GM18526 (cell line): ENCODE measurements around the gene TSNAXIP1.

ENCODE experiments used
- POLR2A ChIP-seq: IDR thresholded peaks from 3 replicates; pipeline ENCODE4 v1.6.1; 2011; ENCODE audit not compliant: insufficient read length; ENCODE audit errors: extremely low read depth

Gene TSNAXIP1

DNA sequence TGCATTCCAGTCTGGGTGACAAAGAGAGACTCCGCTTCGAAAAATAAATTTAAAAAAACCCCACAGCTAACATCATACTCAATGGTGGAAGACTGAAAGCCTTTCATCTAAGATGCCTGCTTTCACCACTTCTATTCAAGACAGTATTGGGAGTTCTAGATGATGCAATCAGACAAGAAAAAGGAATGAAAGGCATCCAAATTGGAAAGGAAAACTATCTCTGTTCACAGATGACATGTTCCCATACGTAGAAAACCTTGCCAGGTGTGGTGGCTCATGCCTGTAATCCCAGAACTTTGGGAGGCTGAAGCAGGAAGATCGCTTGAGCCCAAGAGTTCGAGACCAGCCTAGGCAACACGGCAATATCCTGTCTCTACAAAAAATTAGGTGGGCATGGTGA is 31.4 kb upstream of the TSNAXIP1 start:
- no peak for TF ChIP-seq POLR2A

DNA sequence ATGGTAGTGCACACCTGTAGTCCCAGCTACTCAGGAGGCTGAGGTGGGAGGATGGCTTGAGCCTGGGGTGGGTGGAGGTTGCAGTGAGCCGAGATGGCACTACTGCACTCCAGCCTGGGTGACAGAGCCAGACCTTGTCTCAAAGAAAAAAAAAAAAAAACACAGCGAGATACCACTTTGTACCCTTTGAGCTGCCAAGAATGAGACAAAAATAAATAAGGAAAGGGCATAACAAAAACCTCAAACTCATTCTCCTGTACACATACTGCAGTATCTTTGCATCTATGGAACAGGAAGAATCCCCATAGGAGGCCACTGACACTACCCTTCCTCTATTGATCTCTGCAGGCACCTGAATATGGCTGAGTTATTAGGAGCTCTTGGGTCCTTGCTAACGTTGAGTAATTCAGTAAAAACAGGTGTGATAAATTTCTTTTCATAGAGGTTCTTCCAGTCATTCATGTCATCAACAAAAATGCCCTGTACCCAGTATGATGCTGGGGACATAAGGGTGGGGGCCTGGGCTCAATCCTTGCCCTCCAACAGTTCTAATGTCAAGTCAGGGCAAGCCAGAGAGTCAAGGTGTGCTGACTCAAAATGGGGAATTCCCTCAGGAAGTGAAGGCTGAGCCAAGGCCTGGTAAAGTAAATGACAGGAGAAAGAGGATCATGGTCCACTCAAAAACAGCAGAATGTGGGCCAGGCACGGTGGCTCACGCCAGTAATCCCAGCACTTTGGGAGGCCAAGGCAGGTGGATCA is 27.3 kb upstream of the TSNAXIP1 start:
- no peak for TF ChIP-seq POLR2A

DNA sequence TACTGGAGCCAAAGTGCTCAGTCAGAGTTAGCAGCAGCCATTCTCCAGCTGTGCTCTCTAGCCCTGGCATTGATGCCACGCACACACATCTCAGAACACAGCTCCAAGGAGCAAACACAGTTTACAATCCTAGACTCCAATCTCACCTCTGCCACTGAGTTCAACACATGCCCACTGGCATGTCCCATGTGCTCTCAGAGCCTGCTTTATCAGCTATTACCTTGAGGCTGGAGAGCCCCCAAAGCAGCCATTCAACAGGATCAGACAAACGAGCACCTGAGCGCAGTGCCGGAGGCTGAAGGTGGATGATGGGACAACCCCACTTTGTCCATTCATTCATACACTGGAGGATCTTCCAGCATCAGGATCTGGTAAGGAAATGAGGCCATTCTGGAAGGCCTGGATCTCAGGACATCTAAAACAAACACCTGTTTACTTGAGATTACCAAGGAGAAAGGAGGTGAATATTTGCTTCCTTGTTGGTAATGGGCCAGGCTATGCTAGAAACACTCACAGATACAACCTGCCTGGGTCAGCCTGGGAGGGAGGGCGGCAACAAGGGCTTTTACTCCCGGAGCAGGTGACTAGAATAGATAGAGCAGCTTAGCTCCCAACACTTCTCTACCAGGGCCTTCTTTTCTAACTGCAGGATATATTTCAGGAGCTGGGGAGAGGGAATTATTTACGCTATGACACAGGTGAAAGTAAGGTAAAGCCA is 25.7 kb upstream of the TSNAXIP1 start:
- TF ChIP-seq POLR2A, result no peak

DNA sequence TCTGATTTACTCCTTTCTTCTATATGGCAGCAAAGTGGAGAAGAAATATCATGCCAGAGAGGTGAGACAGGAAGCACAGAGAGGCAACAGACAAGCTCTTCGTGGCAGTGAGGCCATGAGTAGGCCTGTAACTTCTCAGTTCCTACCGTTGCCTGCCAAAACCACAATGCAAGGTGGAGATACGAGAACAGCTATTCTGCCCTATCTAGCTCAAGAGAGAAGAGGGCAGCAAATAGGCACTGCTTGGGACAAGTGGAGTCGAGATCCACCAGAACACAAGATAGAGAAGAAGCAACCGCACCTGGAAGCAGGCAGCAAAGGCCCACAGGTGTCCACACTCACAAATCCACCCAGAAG is 25.1 kb upstream of the TSNAXIP1 start:
- no peak for TF ChIP-seq POLR2A

DNA sequence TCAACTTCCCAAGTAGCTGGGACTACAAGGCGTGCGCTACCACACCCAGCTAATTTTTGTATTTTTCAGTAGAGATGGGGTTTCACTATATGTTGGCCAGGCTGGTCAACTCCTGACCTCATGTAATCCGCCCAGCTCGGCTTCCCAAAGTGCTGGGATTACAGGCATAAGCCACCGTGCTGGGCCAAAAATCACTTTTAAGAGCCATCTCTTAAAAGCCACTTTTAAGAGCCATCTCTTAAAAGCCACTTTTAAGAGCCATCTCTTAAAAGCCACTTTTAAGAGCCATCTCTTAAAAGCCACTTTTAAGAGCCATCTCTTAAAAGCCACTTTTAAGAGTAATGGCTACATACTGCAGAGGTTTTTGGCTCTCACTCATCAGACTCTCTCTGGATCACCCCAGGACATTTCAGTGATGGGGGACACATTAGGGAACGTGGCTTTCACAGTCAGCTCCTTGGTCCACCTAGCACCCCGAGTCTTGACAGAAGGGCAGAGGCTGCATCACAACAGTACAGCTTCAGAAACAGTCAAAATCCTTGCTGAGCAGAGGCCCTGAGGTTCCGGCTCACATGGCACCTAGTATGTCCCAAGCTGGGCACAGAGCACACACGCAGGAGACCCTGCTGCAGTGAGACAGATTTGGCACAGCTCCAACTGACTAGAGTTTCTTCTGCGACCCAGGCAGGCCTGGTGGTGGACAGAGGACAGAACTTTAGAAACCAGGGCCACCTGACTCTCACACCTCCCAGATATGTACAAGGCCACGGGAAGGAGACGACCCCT is 23.9 kb upstream of the TSNAXIP1 start:
- TF ChIP-seq POLR2A, result no peak

DNA sequence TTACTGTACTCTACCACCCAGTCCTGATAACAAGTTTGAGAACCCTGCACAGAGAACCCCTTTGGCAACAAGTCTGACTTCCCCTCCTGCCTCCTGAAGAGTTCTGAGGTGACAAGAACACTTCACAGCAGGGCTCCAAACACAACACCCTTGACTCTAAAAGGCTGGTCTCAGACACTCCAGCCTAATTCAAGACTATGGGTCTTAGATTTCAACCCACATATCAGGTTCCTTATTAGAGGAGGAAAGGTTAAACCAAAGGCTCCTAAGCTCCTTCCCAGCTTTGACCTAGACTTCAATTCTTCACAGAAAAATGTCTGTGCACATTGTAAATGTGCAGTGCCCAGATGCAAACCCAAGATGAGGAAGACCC is 23.4 kb upstream of the TSNAXIP1 start:
- TF ChIP-seq POLR2A, result no peak

DNA sequence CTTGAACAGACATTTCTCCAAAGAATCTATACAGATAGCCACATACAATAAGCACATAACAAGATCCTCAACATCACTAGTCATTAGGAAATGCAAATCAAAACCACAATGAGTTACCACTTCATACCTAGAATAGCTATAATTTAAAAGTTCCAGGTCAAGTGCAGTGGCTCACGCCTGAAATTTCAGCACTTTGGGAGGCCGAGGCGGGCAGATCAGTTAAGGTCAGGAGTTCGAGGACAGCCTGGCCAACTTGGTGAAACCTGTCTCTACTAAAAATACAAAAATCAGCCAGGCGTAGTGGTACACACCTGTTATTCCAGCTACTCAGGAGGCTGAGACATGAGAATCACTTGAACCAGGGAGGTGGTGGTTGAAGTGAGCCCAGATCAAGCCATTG is 20.2 kb upstream of the TSNAXIP1 start:
- TF ChIP-seq POLR2A, result no peak

DNA sequence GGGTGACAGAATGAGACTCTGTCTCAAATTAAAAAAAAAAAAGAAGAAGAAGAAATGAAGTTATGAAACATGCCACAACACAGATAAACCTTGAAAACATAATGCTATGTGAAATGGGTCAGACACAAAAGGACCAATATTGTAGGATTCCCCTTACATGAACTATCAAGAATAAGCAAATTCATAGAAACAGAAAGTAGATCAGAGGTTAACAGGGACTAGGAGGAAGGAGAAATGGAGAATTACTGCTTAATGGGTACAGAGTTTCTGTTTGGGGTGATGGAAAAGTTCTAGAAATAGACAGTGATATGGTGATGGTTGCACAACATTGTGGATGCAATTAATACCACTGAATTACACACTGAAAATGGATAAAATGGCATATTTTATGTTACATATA is 16.6 kb upstream of the TSNAXIP1 start:
- no peak for TF ChIP-seq POLR2A

DNA sequence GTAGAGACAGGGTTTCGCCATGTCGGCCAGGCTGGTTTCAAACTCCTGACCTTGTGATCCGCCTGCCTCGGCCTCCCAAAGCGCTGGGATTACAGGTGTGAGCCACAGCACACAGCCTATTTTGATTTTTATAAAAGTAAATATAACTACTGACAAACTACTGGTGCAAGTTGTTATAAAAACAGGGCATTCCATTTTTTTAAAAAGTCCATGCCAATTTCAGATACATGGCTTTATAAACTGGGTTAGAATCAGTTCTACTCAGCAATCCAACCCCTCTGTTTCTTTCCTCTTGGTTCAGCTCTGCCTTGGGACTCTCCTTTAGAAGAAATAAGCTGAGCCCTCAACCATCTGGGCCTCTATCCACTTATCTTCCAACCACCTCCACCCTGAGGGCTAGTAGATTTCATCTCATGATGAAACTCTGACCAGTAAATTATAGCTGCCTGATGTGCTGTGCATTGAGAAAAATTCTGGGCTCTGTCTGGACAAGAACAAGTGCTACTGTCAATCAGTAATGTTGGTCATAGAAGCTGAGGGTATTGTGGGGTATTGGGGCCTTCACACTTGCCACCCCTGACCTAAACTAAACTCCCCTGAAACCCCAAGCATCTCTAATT is 10.5 kb upstream of the TSNAXIP1 start:
- no peak for TF ChIP-seq POLR2A

DNA sequence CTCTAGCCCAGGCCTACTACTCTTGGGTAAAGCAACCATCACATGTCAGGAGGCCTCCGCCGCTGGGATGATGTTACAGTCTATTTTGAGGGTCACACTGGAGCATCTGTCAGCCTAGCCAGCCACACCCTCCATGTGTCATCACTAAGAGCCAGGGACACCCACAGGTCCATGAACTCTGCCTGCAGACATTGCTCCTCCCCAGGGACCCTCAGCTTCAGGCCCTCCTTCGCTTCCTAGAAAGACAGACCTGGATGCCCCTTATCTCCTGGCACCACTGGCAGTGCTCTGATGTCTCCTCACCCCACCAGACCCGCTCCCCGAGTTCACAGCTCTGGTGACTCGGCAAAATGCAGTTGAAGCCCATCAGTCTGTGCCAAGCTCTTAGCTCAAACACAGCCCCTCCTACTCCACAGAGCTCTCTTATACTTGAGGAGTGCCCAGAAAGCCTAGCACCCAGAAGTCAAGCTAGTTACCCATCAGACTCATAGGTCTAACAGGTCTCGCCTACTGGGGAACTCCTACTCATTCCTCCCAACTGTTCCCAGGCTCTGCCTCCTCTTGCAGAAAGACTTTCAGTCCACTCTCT is 6.3 kb upstream of the TSNAXIP1 start:
- TF ChIP-seq POLR2A, result no peak

DNA sequence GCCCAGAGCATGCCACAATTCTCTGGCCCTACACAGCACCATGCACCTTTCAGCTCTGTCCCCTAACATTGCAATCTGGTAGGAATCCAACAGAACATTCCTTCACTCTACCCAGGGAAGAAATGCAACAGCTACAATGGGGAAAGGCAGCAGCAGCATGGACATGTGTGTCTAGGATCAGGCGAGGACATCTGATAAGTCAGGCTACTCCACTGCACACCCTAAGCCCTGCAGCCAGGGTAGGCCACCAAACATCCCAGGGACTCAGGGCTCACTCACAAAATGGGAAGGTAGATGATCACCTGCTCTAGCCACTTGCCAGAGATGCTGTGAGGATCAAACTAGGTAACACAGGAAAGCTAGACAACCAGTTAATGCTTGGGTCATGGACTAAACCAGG is 5.4 kb upstream of the TSNAXIP1 start:
- TF ChIP-seq POLR2A, result no peak

DNA sequence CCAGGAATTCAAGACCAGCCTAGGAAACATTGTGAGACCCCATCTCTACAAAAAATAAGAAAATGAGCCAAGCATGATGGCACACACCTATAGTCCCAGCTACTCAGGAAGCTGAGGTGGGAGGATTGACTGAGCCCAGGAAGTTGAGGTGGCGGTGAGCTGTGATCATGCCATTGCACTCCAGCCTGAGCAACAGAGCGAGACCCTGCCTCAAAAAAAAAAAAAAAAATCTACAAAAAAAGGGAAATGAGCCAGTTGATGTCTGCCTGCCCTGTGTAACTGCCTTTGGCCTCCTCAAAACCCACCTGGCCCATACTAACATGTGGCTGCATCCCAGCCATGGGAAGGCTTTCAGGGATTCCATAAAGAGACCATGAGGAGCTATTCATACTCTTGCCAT is 4.8 kb upstream of the TSNAXIP1 start:
- TF ChIP-seq POLR2A, result no peak

DNA sequence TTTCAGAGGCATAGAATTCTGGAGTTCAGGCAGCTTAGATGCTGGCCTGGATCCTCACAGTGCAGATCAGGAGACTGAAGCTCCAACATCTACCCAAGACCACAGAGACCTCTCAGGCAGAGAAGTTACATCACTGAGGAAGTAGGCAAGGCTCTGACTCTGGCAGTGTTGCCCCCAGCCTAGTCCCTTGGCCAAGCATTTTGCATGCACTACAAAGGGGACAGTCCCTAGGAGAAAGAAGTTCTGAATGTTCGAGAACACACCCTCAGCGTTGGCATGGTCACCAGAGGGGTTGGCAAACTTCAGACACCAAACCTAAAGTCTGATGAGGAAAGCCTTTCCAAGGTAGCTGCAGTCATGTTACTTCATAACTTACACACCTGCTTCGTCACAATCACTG is 2.8 kb upstream of the TSNAXIP1 start:
- TF ChIP-seq POLR2A, result no peak

DNA sequence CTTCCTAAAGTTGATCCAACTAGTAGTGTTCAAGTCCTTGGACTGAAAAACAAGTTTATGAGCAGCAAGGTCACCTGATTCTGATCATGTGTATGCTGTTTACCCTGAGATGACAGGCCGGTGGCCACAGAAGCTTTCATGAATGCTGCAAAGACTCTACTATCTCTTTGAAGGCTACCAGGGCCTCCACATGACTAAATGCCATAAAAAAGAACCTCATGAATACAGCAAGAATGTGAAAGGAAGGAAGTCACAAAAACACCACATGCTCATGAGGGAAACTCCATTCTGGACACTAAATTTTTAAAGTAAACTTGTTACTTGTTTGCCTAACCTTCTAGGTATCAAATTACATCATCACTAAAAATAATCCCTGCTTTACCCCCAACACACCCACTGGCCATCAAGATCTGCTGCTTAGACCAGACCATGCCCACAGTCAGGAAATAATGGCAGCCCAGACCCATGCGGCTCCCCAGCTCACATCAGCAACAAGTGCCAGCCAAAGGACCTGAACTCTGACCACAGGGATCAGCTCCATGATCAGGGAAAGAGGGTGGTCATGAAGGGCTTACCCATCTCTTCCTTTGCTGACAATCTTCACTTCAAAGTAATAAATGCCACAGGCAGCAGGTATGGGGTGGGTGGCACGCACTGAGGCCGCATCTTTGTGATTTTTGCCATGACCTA is 1.7 kb upstream of the TSNAXIP1 start:
- TF ChIP-seq POLR2A, result no peak
